K562 (cell line): ENCODE measurements around the gene ACTL10. TPM values are rescaled to one million over a fixed set of nuclear protein-coding genes. Genes with fewer than 3 reads are reported as not detected.

Source experiments
- ARID2 ChIP-seq: fragments of 450-650 bp; IDR thresholded peaks from 2 replicates; pipeline ENCODE4 v1.6.1; 2017; ENCODE audit warnings: antibody characterized with exemption, mild to moderate bottlenecking
- HMGN3 ChIP-seq: IDR thresholded peaks from 2 replicates; pipeline ENCODE4 v1.6.1; 2011; ENCODE audit warnings: borderline replicate concordance, low read depth, mild to moderate bottlenecking, mixed read lengths, low read length; ENCODE audit not compliant: insufficient read length; ENCODE audit errors: extremely low read depth
- PHF20 ChIP-seq: fragments of 450-650 bp; IDR thresholded peaks from 2 replicates; pipeline ENCODE4 v1.6.1; 2018; ENCODE audit not compliant: partially characterized antibody
- POLR2AphosphoS2 ChIP-seq: IDR thresholded peaks from 2 replicates; pipeline ENCODE4 v1.6.1; 2012; ENCODE audit warnings: low read length, improper control_type of control experiment
- POLR2G ChIP-seq: fragments of 200-400 bp; formaldehyde crosslinking; IDR thresholded peaks from 2 replicates; pipeline ENCODE4 v1.6.1; 2017; ENCODE audit warnings: low read depth, mild to moderate bottlenecking, antibody characterized with exemption, low read length, moderate library complexity
- RBM39 ChIP-seq: fragments of 200-400 bp; formaldehyde crosslinking; optimal IDR thresholded peaks from 2 replicates; pipeline ENCODE3; 2018; ENCODE audit warnings: low read depth, low read length
- SP1 ChIP-seq: sonication (generic); formaldehyde crosslinking; IDR thresholded peaks from 2 replicates; pipeline ENCODE4 v1.8.1; 2022; ENCODE audit warnings: mild to moderate bottlenecking, missing genetic modification reagents
- STAG1 ChIP-seq: sonication (generic); formaldehyde crosslinking; IDR thresholded peaks from 2 replicates; pipeline ENCODE4 v1.5.0; 2020; ENCODE audit warnings: missing genetic modification reagents, borderline replicate concordance
- SUPT5H ChIP-seq: fragments of 450-650 bp; IDR thresholded peaks from 2 replicates; pipeline ENCODE4 v1.6.1; 2016
- XRCC5 ChIP-seq: fragments of 200-400 bp; formaldehyde crosslinking; IDR thresholded peaks from 2 replicates; pipeline ENCODE4 v1.6.1; 2017; ENCODE audit warnings: low read depth, mild to moderate bottlenecking, low read length
- ZFP36 ChIP-seq: fragments of 150-350 bp; IDR thresholded peaks from 2 replicates; pipeline ENCODE4 v1.6.1; 2018; ENCODE audit warnings: low read length, low read depth; ENCODE audit not compliant: partially characterized antibody
- ZKSCAN1 ChIP-seq: fragments of 150-350 bp; IDR thresholded peaks from 2 replicates; pipeline ENCODE4 v1.6.1; 2016; ENCODE audit warnings: low read depth, low read length
- ZKSCAN3 ChIP-seq: fragments of 250-450 bp; sonication (Bioruptor Pico); IDR thresholded peaks from 2 replicates; pipeline ENCODE4 v1.4.0; 2020
- ZNF23 ChIP-seq: fragments of 250-450 bp; sonication (Bioruptor Pico); IDR thresholded peaks from 2 replicates; pipeline ENCODE4 v1.4.0; 2020; ENCODE audit warnings: mild to moderate bottlenecking
- ZNF79 ChIP-seq: fragments of 250-450 bp; sonication (Bioruptor Pico); IDR thresholded peaks from 2 replicates; pipeline ENCODE4 v1.4.0; 2020; ENCODE audit warnings: low read depth, mild to moderate bottlenecking, moderate library complexity
- polyA plus RNA-seq, 8 experiments: library from polyadenylated mRNA; depleted of rRNA in 4 of 8; stranded (reverse) in 5 of 8; unstranded in 3 of 8; fragments of >200 nt; fragmentation: Nextera tagmentation in 2 of 8; fragmentation: Illumina TruSeq in 1 of 8; extraction: Ambion mirVana in 2 of 8; extraction: Trizol in 1 of 8; gene quantifications; 2 replicates each; pipeline versions ENCODE4 v1.2.1 to v1.2.3, GENCODE V29; 2011 to 2014; ENCODE audit warnings: inconsistent platforms in 1 of 8, missing spikeins in 1 of 8
- total RNA-seq, 7 experiments: library from RNA; depleted of rRNA in 6 of 7; stranded (reverse); fragments of >200 nt in 6 of 7; fragmentation: Illumina TruSeq in 2 of 7; extraction: Trizol in 2 of 7; gene quantifications; 2 replicates each; pipeline versions ENCODE4 v1.2.1 to v1.2.3, GENCODE V29; 2011 to 2021; ENCODE audit warnings: low replicate concordance in 1 of 7
- TF ChIP-seq, protein P1 (sequence below), 2 experiments: fragments of 450-650 bp; IDR thresholded peaks; 2 replicates each; pipeline ENCODE4 v1.6.1; 2018; ENCODE audit warnings: mild to moderate bottlenecking in 2 of 2, low read depth in 1 of 2; ENCODE audit not compliant: partially characterized antibody in 2 of 2
- TF ChIP-seq, protein P2 (sequence below), 2 experiments: fragments of 450-650 bp in 1 of 2; IDR thresholded peaks; 2 replicates each; pipeline ENCODE4 v1.6.1; 2011 to 2017; ENCODE audit warnings: low read depth in 2 of 2, antibody characterized with exemption in 1 of 2, borderline replicate concordance in 1 of 2, low read length in 1 of 2, mild to moderate bottlenecking in 1 of 2, mixed read lengths in 1 of 2; ENCODE audit not compliant: control insufficient read depth in 1 of 2

Gene ACTL10
- total and polyA plus RNA-seq, 9 of the 15 experiments (the other 6 are each of a cell fraction or from before 2014, with no cell fraction given): 0.07 to 0.14 TPM; not detected in 7

DNA sequence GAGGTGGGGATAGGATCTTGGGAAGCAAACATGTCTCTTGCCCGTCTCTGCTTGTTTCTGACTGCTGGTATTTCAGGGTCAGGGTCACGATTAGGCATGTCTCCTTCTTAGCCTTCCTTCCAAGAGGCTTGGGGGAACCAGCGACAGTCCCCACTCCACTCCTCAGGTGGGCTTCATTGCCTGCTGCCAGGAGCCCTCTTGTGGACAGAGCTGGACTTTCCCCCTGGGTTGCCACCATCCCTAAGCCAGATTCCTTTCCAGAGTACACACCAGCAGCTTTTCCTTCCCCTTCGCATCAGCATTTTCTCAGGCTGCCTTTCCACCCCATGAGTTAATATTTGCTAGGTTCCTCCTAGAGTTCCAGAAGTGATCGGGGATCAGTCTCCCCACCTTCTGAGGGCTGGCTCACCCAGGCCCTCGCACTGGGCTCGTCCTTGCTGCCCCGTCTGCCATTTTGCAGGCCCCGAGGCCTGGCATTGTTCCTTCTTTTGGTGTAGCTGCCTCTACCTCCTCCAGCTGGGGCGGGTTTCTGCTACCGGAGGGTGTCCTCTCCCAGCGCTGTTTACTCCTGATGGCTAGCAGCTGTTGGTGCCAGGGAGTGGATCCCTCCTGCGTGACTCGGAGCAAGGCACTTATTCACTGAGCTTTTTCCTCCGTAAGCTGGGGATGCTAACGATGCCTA lies 13.4 kb upstream of the ACTL10 start (continued):
- TF ChIP-seq, protein P1, sequence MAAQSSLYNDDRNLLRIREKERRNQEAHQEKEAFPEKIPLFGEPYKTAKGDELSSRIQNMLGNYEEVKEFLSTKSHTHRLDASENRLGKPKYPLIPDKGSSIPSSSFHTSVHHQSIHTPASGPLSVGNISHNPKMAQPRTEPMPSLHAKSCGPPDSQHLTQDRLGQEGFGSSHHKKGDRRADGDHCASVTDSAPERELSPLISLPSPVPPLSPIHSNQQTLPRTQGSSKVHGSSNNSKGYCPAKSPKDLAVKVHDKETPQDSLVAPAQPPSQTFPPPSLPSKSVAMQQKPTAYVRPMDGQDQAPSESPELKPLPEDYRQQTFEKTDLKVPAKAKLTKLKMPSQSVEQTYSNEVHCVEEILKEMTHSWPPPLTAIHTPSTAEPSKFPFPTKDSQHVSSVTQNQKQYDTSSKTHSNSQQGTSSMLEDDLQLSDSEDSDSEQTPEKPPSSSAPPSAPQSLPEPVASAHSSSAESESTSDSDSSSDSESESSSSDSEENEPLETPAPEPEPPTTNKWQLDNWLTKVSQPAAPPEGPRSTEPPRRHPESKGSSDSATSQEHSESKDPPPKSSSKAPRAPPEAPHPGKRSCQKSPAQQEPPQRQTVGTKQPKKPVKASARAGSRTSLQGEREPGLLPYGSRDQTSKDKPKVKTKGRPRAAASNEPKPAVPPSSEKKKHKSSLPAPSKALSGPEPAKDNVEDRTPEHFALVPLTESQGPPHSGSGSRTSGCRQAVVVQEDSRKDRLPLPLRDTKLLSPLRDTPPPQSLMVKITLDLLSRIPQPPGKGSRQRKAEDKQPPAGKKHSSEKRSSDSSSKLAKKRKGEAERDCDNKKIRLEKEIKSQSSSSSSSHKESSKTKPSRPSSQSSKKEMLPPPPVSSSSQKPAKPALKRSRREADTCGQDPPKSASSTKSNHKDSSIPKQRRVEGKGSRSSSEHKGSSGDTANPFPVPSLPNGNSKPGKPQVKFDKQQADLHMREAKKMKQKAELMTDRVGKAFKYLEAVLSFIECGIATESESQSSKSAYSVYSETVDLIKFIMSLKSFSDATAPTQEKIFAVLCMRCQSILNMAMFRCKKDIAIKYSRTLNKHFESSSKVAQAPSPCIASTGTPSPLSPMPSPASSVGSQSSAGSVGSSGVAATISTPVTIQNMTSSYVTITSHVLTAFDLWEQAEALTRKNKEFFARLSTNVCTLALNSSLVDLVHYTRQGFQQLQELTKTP (IDR thresholded peaks at IDR 0.05; ENCODE audit: low read depth in 1 of 2, partially characterized antibody in 2 of 2): peak in 1 of 2 experiments; percentile 12
- TF ChIP-seq ZNF79 (CRISPR knock-in tag) (no peak), HMGN3 (peak; percentile 23), XRCC5 (0 out of 2 replicates have a peak, but pooled peaks have one; percentile 48), ARID2 (peak; percentile 68; the same call in 1 of the 2 replicates), ZKSCAN1 (no peak), SP1 (CRISPR knock-in tag) (peak; percentile 15; the same call in 1 of the 2 replicates), ZFP36 (no peak), ZNF23 (CRISPR knock-in tag) (no peak), PHF20 (no peak), POLR2G (peak; percentile 60), POLR2AphosphoS2 (peak; percentile 76; the same call in 1 of the 2 replicates), ZKSCAN3 (CRISPR knock-in tag) (no peak), STAG1 (CRISPR knock-in tag) (peak; percentile 55; the same call in 1 of the 2 replicates), SUPT5H (0 out of 2 replicates have a peak, but pooled peaks have one; percentile 48), RBM39 (peak; percentile 46)
- TF ChIP-seq, protein P2, sequence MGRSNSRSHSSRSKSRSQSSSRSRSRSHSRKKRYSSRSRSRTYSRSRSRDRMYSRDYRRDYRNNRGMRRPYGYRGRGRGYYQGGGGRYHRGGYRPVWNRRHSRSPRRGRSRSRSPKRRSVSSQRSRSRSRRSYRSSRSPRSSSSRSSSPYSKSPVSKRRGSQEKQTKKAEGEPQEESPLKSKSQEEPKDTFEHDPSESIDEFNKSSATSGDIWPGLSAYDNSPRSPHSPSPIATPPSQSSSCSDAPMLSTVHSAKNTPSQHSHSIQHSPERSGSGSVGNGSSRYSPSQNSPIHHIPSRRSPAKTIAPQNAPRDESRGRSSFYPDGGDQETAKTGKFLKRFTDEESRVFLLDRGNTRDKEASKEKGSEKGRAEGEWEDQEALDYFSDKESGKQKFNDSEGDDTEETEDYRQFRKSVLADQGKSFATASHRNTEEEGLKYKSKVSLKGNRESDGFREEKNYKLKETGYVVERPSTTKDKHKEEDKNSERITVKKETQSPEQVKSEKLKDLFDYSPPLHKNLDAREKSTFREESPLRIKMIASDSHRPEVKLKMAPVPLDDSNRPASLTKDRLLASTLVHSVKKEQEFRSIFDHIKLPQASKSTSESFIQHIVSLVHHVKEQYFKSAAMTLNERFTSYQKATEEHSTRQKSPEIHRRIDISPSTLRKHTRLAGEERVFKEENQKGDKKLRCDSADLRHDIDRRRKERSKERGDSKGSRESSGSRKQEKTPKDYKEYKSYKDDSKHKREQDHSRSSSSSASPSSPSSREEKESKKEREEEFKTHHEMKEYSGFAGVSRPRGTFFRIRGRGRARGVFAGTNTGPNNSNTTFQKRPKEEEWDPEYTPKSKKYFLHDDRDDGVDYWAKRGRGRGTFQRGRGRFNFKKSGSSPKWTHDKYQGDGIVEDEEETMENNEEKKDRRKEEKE (IDR thresholded peaks at IDR 0.05; ENCODE audit: borderline replicate concordance in 1 of 2, control insufficient read depth in 1 of 2, low read depth in 2 of 2, low read length in 1 of 2): no peak
